PFSK-1 (cell line): ENCODE measurements around the gene ZDHHC7.

ENCODE experiments used
- FOXP2 ChIP-seq: optimal IDR thresholded peaks from 2 replicates; pipeline ENCODE3; 2011; ENCODE audit warnings: borderline replicate concordance, control low read depth, inconsistent platforms; ENCODE audit not compliant: insufficient read depth; ENCODE audit errors: extremely low read length, extremely low read depth
- POLR2AphosphoS5 ChIP-seq: IDR thresholded peaks from 2 replicates; pipeline ENCODE4 v1.6.1; 2012; ENCODE audit warnings: low read depth, mild to moderate bottlenecking, control low read depth, low read length, moderate library complexity
- REST ChIP-seq, 2 experiments: IDR thresholded peaks; 2 replicates each; pipeline versions ENCODE4 v1.6.1 to v1.8.0; 2011 to 2012; ENCODE audit warnings: low read depth in 2 of 2, low read length in 2 of 2, control low read depth in 1 of 2, inconsistent platforms in 1 of 2, mild to moderate bottlenecking in 1 of 2, moderate library complexity in 1 of 2; ENCODE audit not compliant: insufficient read depth in 1 of 2
- SIN3A ChIP-seq: IDR thresholded peaks from 2 replicates; pipeline ENCODE4 v1.6.1; 2012; ENCODE audit warnings: mild to moderate bottlenecking, low read length, moderate library complexity, borderline replicate concordance; ENCODE audit not compliant: insufficient read depth
- TAF1 ChIP-seq: IDR thresholded peaks from 2 replicates; pipeline ENCODE4 v1.6.1; 2012; ENCODE audit warnings: low read length, control low read depth, borderline replicate concordance; ENCODE audit not compliant: insufficient read depth

ZDHHC7 gene

GRCh38 chr16:84955427-84955826, 55.9 kb downstream of the ZDHHC7 start:
- TF ChIP-seq FOXP2 (no peak), TAF1 (no peak), POLR2AphosphoS5 (no peak), REST (IDR thresholded peaks at IDR 0.05; ENCODE audit: insufficient read depth in 1 of 2, low read depth in 2 of 2, low read length in 2 of 2) (no peak), SIN3A (no peak)

- no peak for TF ChIP-seq SIN3A
- TF ChIP-seq REST (IDR thresholded peaks at IDR 0.05; ENCODE audit: insufficient read depth in 1 of 2, low read depth in 2 of 2, low read length in 2 of 2), result no peak
- TF ChIP-seq FOXP2, result no peak
- no peak for TF ChIP-seq POLR2AphosphoS5
- TF ChIP-seq TAF1, result no peak
These were observed 58.1 kb downstream of the ZDHHC7 start for GRCh38 chr16:84953190-84953746.

DNA sequence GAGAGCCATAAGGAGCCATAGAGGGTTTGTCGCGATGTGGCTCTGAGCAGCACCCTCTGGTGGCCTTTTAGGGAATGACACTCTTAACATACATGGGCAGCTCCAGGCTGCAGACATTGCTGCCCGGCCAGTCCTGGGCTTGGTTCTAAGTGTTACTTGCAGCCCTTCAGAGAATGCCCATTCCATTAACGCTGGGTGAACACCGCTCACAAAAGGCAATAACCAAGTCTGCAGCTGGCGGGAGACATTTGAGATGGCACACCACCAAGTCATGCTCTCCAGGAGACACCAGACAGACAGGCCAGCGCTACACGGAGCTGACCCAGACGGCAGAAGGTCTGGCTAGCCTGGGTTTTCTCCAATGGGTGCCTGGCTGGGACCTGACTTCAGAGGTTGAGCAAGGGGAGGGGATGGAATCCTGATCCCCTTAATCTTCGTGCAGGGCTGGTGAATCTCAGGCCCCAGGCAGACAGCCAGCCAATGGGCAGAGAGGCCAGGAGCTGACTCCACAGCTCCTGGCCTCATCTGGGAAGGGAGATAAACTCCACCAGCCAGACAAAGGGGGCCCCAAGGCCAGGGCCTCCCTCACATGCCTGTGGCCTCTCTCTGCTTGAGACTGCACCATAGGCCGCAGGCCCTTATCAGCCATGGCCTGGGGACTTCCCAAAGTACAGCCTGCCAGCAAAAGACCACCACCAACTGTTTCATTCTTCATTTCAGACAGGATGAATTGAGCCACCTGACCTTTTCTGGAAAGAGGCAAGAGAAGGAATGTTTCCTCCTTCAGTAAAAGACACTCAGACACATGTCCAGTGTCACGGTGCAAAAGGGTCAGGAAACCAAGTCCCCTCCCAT, 58.8 kb downstream of the ZDHHC7 start:
- TF ChIP-seq REST (IDR thresholded peaks at IDR 0.05; ENCODE audit: insufficient read depth in 1 of 2, low read depth in 2 of 2, low read length in 2 of 2), result no peak
- TF ChIP-seq TAF1, result no peak
- no peak for TF ChIP-seq POLR2AphosphoS5
- no peak for TF ChIP-seq FOXP2
- TF ChIP-seq SIN3A, result no peak

DNA sequence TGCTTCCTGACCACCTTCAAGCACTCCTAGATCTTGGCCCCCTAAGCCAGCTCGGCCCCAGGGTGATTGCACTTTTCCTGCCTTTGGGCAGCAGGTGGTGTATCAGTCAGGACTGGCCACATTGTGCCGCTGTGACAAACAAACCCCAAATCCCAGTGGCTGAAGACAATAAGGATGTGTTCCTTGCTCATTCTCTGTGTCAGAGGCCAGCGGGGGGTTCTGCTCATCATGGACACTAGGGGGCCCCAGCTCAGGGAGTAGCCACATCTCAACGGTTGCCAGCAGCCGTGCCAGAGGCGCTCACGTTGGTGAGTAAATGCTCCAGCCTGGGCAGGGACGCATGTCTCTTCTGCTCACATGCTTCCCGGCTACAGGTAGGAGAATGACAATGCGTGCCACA, 60.4 kb downstream of the ZDHHC7 start:
- TF ChIP-seq FOXP2, result no peak
- TF ChIP-seq TAF1, result no peak
- TF ChIP-seq SIN3A, result no peak
- TF ChIP-seq POLR2AphosphoS5, result no peak
- TF ChIP-seq REST (IDR thresholded peaks at IDR 0.05; ENCODE audit: insufficient read depth in 1 of 2, low read depth in 2 of 2, low read length in 2 of 2), result no peak
